Right lobe of liver (tissue), 4 donors: ENCODE data around the gene TCEANC.

Source experiments
- POLR2A ChIP-seq: fragments of 450-650 bp; IDR thresholded peaks from one replicate; pipeline ENCODE4 v1.6.1; 2017; ENCODE audit warnings: antibody characterized with exemption, mild to moderate bottlenecking
- TF ChIP-seq, protein P1 (sequence below), 4 donors: fragments of 200-600 bp in 3 of 4; fragments of 450-650 bp in 1 of 4; IDR thresholded peaks; one replicate each; pipeline versions ENCODE4 v1.5.1 to v1.8.0; 2016 to 2022; ENCODE audit warnings: antibody characterized with exemption in 4 of 4, mild to moderate bottlenecking in 2 of 4
- donor health status: DM: no; HTN: no; CAD: no.
- donor health status: DM: no; HTN: no; CAD: no.
- donor health status: DM: no; HTN: yes; CAD: no.

DNA sequence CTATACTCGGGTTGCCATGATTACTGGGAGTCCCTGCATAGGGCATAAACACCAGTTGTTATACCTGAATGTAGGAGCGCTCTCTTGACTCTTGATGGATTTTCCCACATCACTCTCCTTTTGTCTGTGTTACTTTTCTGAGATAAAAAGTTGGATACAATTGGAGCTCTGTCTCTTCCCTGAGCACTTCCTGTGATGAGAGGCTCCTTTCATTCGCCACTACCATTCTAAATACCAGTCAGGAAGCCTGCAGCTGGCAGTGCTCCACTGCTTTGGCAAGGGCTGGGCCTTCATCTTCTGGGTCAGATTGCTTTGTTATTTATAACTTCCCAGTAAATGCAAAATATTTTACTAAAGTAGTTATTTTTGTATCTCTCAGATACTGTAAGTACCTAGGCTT is 13.9 kb downstream of the TCEANC start:
- TF ChIP-seq, protein P1, sequence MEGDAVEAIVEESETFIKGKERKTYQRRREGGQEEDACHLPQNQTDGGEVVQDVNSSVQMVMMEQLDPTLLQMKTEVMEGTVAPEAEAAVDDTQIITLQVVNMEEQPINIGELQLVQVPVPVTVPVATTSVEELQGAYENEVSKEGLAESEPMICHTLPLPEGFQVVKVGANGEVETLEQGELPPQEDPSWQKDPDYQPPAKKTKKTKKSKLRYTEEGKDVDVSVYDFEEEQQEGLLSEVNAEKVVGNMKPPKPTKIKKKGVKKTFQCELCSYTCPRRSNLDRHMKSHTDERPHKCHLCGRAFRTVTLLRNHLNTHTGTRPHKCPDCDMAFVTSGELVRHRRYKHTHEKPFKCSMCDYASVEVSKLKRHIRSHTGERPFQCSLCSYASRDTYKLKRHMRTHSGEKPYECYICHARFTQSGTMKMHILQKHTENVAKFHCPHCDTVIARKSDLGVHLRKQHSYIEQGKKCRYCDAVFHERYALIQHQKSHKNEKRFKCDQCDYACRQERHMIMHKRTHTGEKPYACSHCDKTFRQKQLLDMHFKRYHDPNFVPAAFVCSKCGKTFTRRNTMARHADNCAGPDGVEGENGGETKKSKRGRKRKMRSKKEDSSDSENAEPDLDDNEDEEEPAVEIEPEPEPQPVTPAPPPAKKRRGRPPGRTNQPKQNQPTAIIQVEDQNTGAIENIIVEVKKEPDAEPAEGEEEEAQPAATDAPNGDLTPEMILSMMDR (IDR thresholded peaks at IDR 0.05) = no peak
- no peak for TF ChIP-seq POLR2A
